ENCODE data around the gene GRIN2A. TPM values are rescaled to one million over a fixed set of nuclear protein-coding genes. Genes with fewer than 3 reads are reported as not detected.

GRIN2A gene
- total RNA-seq, 1 donor from 2014 or later: 0.56 TPM

DNA sequence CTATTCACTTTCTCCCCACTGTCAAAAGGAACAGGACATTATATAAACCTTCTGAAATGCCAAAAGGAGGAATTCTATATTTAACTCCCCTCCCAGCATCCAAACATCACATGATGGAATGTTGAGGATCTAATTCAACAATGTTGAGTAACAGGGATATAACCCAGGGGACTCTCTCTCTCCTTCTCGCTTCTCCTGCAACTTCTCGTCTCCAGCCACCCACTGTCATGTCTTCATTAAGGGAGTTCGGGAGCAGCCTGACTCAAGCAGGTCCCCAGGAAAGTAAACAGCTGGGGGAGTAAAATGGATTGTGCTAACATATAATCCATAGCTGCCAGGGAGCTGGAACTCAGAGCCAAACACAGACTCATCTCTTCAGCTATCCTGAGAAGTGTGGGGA, 51.7 kb downstream of the GRIN2A start:
- H3K9me3 ChIP-seq: no peaks in the 10 kb centered on the region
- H3K27me3 ChIP-seq (ENCODE audit: low read depth): no peaks in the 10 kb centered on the region
- DNase-seq (no peak), ATAC-seq (no peak)
- TF ChIP-seq, protein P1, sequence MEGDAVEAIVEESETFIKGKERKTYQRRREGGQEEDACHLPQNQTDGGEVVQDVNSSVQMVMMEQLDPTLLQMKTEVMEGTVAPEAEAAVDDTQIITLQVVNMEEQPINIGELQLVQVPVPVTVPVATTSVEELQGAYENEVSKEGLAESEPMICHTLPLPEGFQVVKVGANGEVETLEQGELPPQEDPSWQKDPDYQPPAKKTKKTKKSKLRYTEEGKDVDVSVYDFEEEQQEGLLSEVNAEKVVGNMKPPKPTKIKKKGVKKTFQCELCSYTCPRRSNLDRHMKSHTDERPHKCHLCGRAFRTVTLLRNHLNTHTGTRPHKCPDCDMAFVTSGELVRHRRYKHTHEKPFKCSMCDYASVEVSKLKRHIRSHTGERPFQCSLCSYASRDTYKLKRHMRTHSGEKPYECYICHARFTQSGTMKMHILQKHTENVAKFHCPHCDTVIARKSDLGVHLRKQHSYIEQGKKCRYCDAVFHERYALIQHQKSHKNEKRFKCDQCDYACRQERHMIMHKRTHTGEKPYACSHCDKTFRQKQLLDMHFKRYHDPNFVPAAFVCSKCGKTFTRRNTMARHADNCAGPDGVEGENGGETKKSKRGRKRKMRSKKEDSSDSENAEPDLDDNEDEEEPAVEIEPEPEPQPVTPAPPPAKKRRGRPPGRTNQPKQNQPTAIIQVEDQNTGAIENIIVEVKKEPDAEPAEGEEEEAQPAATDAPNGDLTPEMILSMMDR (IDR thresholded peaks at IDR 0.05): no peak
- no peak overlapping the region for H3K27ac ChIP-seq
- H3K4me1 ChIP-seq: no peaks in the 10 kb centered on the region
- intact Hi-C loops (cut with DNase I): no loop called here
- no peak overlapping the region for H3K4me3 ChIP-seq
- H3K36me3 ChIP-seq: no peaks in the 10 kb centered on the region

DNA sequence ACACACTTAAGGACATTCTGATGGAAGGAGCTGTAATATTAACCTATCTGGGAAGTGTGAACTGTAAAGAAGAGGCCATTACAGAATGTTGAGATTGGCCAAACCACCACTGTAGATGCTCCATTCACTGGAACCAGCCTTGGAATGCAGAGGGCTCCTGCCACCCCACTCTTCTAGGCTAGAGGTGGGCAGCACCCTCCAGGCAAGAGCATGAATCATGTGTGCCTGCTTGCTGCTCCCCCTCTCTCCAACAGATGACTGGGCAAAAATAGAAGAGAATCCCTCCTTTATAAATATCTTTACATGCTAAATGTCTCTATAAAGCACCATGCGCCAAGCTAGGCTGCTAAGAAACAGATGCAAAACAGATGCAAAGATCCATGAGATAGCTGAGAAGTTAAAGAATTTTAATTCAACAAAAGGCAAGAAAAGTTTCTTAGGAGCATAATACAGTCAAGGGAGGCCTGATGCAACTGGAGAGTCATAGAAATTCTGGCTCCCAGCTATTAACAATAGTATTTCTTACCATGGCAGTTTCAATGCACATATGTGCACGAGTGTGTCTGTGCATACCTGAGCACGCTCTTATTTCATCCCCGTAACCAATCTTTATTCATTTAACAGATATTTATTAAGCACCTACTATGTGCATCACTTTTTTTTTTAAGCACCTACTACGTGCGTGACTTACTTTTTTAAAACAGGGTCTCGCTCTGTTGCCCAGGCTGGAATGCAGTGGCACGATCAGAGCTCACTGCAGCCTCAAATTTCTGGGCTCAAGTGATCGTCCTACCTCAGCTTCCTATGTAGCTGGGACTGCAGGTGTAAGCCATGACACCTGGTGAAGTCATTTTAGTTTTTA, 53.6 kb downstream of the GRIN2A start:
- H3K9me3 ChIP-seq: no peaks in the 10 kb centered on the region
- DNase-seq: no peak
- intact Hi-C loops (cut with DNase I): no loop called here
- no peak overlapping the region for H3K27ac ChIP-seq
- TF ChIP-seq, protein P1 (IDR thresholded peaks at IDR 0.05): no peak
- H3K4me3 ChIP-seq: no peak overlapping the region
- H3K36me3 ChIP-seq: no peaks in the 10 kb centered on the region
- no peak for ATAC-seq
- H3K4me1 ChIP-seq: no peaks in the 10 kb centered on the region
- H3K27me3 ChIP-seq (ENCODE audit: low read depth): no peaks in the 10 kb centered on the region

DNA sequence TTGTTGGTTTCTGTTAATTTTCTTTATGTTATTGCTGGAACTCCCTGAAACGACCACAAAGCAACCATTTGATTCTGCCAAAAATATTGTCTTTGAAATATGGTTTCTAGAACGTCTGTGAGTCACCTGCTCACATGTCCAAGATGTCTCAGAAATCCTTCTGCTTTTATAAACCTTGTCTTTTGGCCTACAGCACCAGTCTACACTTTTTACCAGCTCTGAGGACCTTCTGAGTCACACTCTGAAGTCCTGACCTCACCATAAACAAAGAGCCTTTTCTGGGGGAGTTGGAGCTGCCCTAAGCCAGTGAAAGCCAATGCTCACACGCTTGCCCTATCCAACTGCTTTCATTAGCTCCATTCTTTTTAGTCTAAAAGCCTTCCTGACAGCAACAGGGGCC, 55.5 kb downstream of the GRIN2A start:
- ATAC-seq (no peak), DNase-seq (no peak)
- TF ChIP-seq, protein P1 (IDR thresholded peaks at IDR 0.05): no peak
- H3K9me3 ChIP-seq: no peaks in the 10 kb centered on the region
- H3K27ac ChIP-seq: no peak overlapping the region
- H3K27me3 ChIP-seq (ENCODE audit: low read depth): no peaks in the 10 kb centered on the region
- no peak overlapping the region for H3K4me3 ChIP-seq
- intact Hi-C loops (cut with DNase I): no loop called here
- H3K4me1 ChIP-seq: no peaks in the 10 kb centered on the region
- H3K36me3 ChIP-seq: no peaks in the 10 kb centered on the region

DNA sequence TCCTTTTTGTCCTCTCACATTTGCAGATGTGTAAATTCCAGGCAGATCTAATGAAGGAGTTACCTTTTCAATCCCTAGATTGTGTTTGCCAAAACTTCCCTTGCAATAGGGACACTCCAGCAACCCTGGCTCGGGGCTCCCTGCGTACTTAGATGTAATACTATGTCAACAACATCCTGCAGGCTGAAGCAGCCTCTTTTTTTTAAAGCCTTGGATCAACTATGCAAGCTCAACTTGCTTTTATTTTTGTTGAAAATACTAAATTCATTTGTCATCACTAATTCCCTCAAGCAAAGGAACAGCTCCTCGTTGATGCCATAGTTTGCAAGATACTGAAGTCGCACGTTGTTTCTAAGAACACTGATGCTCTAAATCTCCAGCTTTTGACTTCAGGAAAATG, 59.1 kb downstream of the GRIN2A start:
- H3K27ac ChIP-seq: no peak overlapping the region
- TF ChIP-seq, protein P1 (IDR thresholded peaks at IDR 0.05): no peak

DNA sequence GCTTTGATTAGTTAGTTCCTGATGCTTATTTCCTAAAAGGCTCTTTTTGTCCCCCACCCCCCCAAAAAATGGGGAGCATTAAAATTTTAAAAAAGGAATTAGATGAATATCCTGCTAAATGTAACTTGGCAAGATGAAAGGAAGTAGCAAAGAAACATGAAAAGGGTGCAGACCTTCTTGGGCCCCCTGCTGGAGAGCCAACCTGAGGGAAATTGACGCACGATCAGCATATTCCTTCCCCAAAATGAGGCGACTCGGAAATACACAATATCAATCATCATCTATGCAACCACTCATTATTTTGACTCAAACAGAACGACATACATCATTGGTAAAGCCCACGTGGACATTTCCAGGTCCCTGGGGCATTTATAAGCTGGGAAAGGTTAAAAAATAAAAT, 59.7 kb downstream of the GRIN2A start:
- TF ChIP-seq, protein P1 (IDR thresholded peaks at IDR 0.05): no peak
- Histone ChIP-seq H3K36me3 (no peaks in the 10 kb centered on the region), H3K27ac (no peak overlapping the region), H3K4me1 (no peaks in the 10 kb centered on the region), H3K4me3 (no peak overlapping the region), H3K27me3 (ENCODE audit: low read depth) (no peaks in the 10 kb centered on the region), H3K9me3 (no peaks in the 10 kb centered on the region)
- no peak for ATAC-seq
- intact Hi-C loops (cut with DNase I): no loop called here
- DNase-seq: no peak

More for the DNA sequence above, 59.1 kb downstream of the GRIN2A start:
- Histone ChIP-seq H3K9me3 (no peaks in the 10 kb centered on the region), H3K36me3 (no peaks in the 10 kb centered on the region), H3K4me1 (no peaks in the 10 kb centered on the region), H3K4me3 (no peak overlapping the region), H3K27me3 (ENCODE audit: low read depth) (no peaks in the 10 kb centered on the region)
- no peak for DNase-seq
- intact Hi-C loops (cut with DNase I): no loop called here
- ATAC-seq: no peak

Measured in lower lobe of right lung (tissue), 2 donors.